T-helper 17 cell (primary cell): Measurements from ENCODE around the gene ADAMTS17. TPM values are rescaled to one million over a fixed set of nuclear protein-coding genes. Genes with fewer than 3 reads are reported as not detected.

Experiments used
- ATAC-seq: fragments of 150-1000 bp; cut with Tn5 transposase; 2 replicates; pipeline ENCODE4 v1.10.0; 2021; ENCODE audit warnings: mild to moderate bottlenecking, moderate library complexity
- DNase-seq, 3 donors: peaks; one replicate each; pipeline versions ENCODE4 v3.0.0 to v3.0.0-alpha.2; 2020 to 2021
- H3K9me3 ChIP-seq: one replicate; pipeline ENCODE4 v1.7.0; 2013; ENCODE audit warnings: low read length, mild to moderate bottlenecking; ENCODE audit not compliant: control insufficient read depth, poor library complexity, severe bottlenecking
- H3K27ac Mint-ChIP-seq: one replicate; pipeline ENCODE4 v1.8.0; 2022; ENCODE audit warnings: mild to moderate bottlenecking, moderate library complexity, mixed read lengths
- H3K27me3 Mint-ChIP-seq: one replicate; pipeline ENCODE4 v1.8.0; 2022; ENCODE audit warnings: mixed read lengths
- H3K36me3 Mint-ChIP-seq: one replicate; pipeline ENCODE4 v1.8.0; 2022; ENCODE audit warnings: low read depth, mixed read lengths
- H3K4me1 Mint-ChIP-seq: one replicate; pipeline ENCODE4 v1.8.0; 2022; ENCODE audit warnings: mild to moderate bottlenecking, mixed read lengths
- H3K4me3 Mint-ChIP-seq: one replicate; pipeline ENCODE4 v1.8.0; 2022; ENCODE audit warnings: mild to moderate bottlenecking, moderate library complexity, mixed read lengths
- total RNA-seq, 4 donors: library from RNA in 2 of 4; stranded (reverse) in 2 of 4; gene quantifications; one replicate each; pipeline ENCODE4 v1.2.3 and lab custom pipeline; 2022 to 2026

Gene ADAMTS17
- total RNA-seq, 2 donors from 2014 or later: 8.1 to 10.6 TPM

GRCh38 chr15:100189319-100189718, 152.5 kb downstream of the ADAMTS17 start:
- no peak for DNase-seq
- H3K9me3 ChIP-seq: no peaks in the 10 kb centered on the region
- H3K36me3 Mint-ChIP-seq: no peaks in the 10 kb centered on the region
- no peaks in the 10 kb centered on the region for H3K27me3 Mint-ChIP-seq
- H3K4me1 Mint-ChIP-seq: no peaks in the 10 kb centered on the region
- H3K4me3 Mint-ChIP-seq: no peak overlapping the region
- H3K27ac Mint-ChIP-seq: no peak overlapping the region
- ATAC-seq: no peak

GRCh38 chr15:100187677-100188076, 154.1 kb downstream of the ADAMTS17 start:
- Mint-ChIP-seq H3K4me1 (no peaks in the 10 kb centered on the region), H3K36me3 (no peaks in the 10 kb centered on the region), H3K27me3 (no peaks in the 10 kb centered on the region), H3K27ac (no peak overlapping the region), H3K4me3 (no peak overlapping the region)
- H3K9me3 ChIP-seq: no peaks in the 10 kb centered on the region
- DNase-seq (no peak), ATAC-seq (no peak)

- H3K4me1 Mint-ChIP-seq: no peaks in the 10 kb centered on the region
- no peaks in the 10 kb centered on the region for H3K9me3 ChIP-seq
- H3K27me3 Mint-ChIP-seq: no peaks in the 10 kb centered on the region
- DNase-seq (no peak), ATAC-seq (no peak)
- H3K4me3 Mint-ChIP-seq: no peak overlapping the region
- no peaks in the 10 kb centered on the region for H3K36me3 Mint-ChIP-seq
- H3K27ac Mint-ChIP-seq: no peak overlapping the region
Measured at GRCh38 chr15:100186960-100187359, 154.8 kb downstream of the ADAMTS17 start.

GRCh38 chr15:100186366-100186765, 155.4 kb downstream of the ADAMTS17 start:
- no peaks in the 10 kb centered on the region for H3K36me3 Mint-ChIP-seq
- ATAC-seq: no peak
- no peak overlapping the region for H3K4me3 Mint-ChIP-seq
- no peaks in the 10 kb centered on the region for H3K9me3 ChIP-seq
- no peaks in the 10 kb centered on the region for H3K27me3 Mint-ChIP-seq
- no peak for DNase-seq
- H3K4me1 Mint-ChIP-seq: no peaks in the 10 kb centered on the region
- no peak overlapping the region for H3K27ac Mint-ChIP-seq

- Mint-ChIP-seq H3K27ac (no peak overlapping the region), H3K4me3 (no peak overlapping the region), H3K27me3 (no peaks in the 10 kb centered on the region), H3K36me3 (no peaks in the 10 kb centered on the region), H3K4me1 (no peaks in the 10 kb centered on the region)
- ATAC-seq: no peak
- DNase-seq: no peak
- no peaks in the 10 kb centered on the region for H3K9me3 ChIP-seq
Measured at GRCh38 chr15:100183921-100184495, 157.8 kb downstream of the ADAMTS17 start.

GRCh38 chr15:100180921-100181320, 160.9 kb downstream of the ADAMTS17 start:
- H3K4me3 Mint-ChIP-seq: no peak overlapping the region
- no peaks in the 10 kb centered on the region for H3K36me3 Mint-ChIP-seq
- no peak for ATAC-seq
- no peaks in the 10 kb centered on the region for H3K9me3 ChIP-seq
- no peak for DNase-seq
- H3K27me3 Mint-ChIP-seq: no peaks in the 10 kb centered on the region
- no peak overlapping the region for H3K27ac Mint-ChIP-seq
- H3K4me1 Mint-ChIP-seq: no peaks in the 10 kb centered on the region

GRCh38 chr15:100175406-100176114, 166.2 kb downstream of the ADAMTS17 start:
- Mint-ChIP-seq H3K4me3 (no peak overlapping the region), H3K4me1 (no peaks in the 10 kb centered on the region), H3K27ac (no peak overlapping the region), H3K27me3 (no peaks in the 10 kb centered on the region), H3K36me3 (no peaks in the 10 kb centered on the region)
- H3K9me3 ChIP-seq: no peaks in the 10 kb centered on the region
- ATAC-seq (no peak), DNase-seq (no peak)

- H3K27me3 Mint-ChIP-seq: no peaks in the 10 kb centered on the region
- ATAC-seq: no peak
- no peaks in the 10 kb centered on the region for H3K36me3 Mint-ChIP-seq
- no peak overlapping the region for H3K4me3 Mint-ChIP-seq
- no peaks in the 10 kb centered on the region for H3K9me3 ChIP-seq
- H3K4me1 Mint-ChIP-seq: no peaks in the 10 kb centered on the region
- DNase-seq: no peak
- H3K27ac Mint-ChIP-seq: no peak overlapping the region
Measured at GRCh38 chr15:100174904-100175275, 166.9 kb downstream of the ADAMTS17 start.

GRCh38 chr15:100174159-100174903, 167.4 kb downstream of the ADAMTS17 start:
- Mint-ChIP-seq H3K36me3 (no peaks in the 10 kb centered on the region), H3K4me3 (no peak overlapping the region), H3K27ac (no peak overlapping the region), H3K27me3 (no peaks in the 10 kb centered on the region), H3K4me1 (no peaks in the 10 kb centered on the region)
- no peak for ATAC-seq
- H3K9me3 ChIP-seq: no peaks in the 10 kb centered on the region
- no peak for DNase-seq

GRCh38 chr15:100172356-100173024, 169.3 kb downstream of the ADAMTS17 start:
- no peaks in the 10 kb centered on the region for H3K4me1 Mint-ChIP-seq

GRCh38 chr15:100171411-100171810, 170.4 kb downstream of the ADAMTS17 start:
- H3K27me3 Mint-ChIP-seq: no peaks in the 10 kb centered on the region
- ATAC-seq (no peak), DNase-seq (no peak)
- H3K4me3 Mint-ChIP-seq: no peak overlapping the region
- no peaks in the 10 kb centered on the region for H3K4me1 Mint-ChIP-seq
- H3K36me3 Mint-ChIP-seq: peaks cover 2% of the 10 kb centered on the region
- no peaks in the 10 kb centered on the region for H3K9me3 ChIP-seq
- no peak overlapping the region for H3K27ac Mint-ChIP-seq

More at GRCh38 chr15:100172356-100173024, 169.3 kb downstream of the ADAMTS17 start:
- no peaks in the 10 kb centered on the region for H3K27me3 Mint-ChIP-seq
- H3K9me3 ChIP-seq: no peaks in the 10 kb centered on the region
- peaks cover 2% of the 10 kb centered on the region for H3K36me3 Mint-ChIP-seq
- H3K4me3 Mint-ChIP-seq: no peak overlapping the region
- no peak for DNase-seq
- no peak overlapping the region for H3K27ac Mint-ChIP-seq
- ATAC-seq: no peak

GRCh38 chr15:100170291-100171210, 171.2 kb downstream of the ADAMTS17 start:
- ATAC-seq (no peak), DNase-seq (no peak)
- no peaks in the 10 kb centered on the region for H3K9me3 ChIP-seq
- Mint-ChIP-seq H3K27me3 (no peaks in the 10 kb centered on the region), H3K4me1 (no peaks in the 10 kb centered on the region), H3K36me3 (peaks cover 2% of the 10 kb centered on the region), H3K27ac (no peak overlapping the region), H3K4me3 (no peak overlapping the region)
